OCI-LY3 (cell line): ENCODE results near the gene SETD7.

ENCODE experiments used
- CTCF ChIP-seq: fragments of 200-600, 300-600 bp; sonication (generic); IDR thresholded peaks from 2 replicates; pipeline ENCODE4 v1.5.1; 2014; ENCODE audit warnings: antibody characterized with exemption, low read length, low read depth
- EZH2phosphoT487 ChIP-seq: fragments of 200-600 bp; shearing (Covaris generic); IDR thresholded peaks from 2 replicates; pipeline ENCODE4 v1.6.1; 2018; ENCODE audit warnings: antibody characterized with exemption, mixed run types, low read depth

GRCh38 chr4:139501927-139502899 is 53.8 kb downstream of the SETD7 start:
- no peak for TF ChIP-seq CTCF
- TF ChIP-seq EZH2phosphoT487: no peak
